HFF-Myc (cell line): ENCODE measurements around the gene PCGF6.

Experiments used
- DNase-seq: peaks from one replicate; pipeline ENCODE4 v3.0.0-alpha.2; 2011; ENCODE audit warnings: low read depth; ENCODE audit errors: extremely low read depth
- H3K4me3 ChIP-seq: replicated peaks from 2 replicates; pipeline ENCODE4 v1.5.1; 2011; ENCODE audit warnings: low read depth, mild to moderate bottlenecking, control low read depth, low read length
- TF ChIP-seq, protein P1 (sequence below): IDR thresholded peaks from 2 replicates; pipeline ENCODE4 v1.5.1; 2012; ENCODE audit warnings: mild to moderate bottlenecking, low read depth, low read length, control low read depth; ENCODE audit errors: missing control alignments

PCGF6 gene

DNA sequence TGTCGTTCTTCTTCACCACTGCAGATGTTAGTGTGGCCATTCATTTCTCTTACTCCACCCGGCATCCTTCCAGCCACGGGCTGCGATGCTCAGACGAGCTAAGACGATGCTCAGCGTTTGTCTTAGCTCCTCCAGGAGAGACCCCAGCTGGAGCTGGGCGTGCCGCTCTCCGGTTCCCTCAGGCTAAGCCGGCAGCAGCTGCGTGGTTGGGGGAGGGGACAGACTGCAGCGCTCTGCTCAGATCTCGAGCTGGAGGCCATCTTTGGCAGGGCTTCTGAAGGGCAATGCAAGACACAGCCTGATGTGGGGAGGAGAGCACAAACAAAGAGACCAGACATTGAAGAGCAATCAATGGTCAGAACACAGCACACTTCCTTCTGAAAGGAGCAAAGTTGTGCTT, 69.2 kb downstream of the PCGF6 start:
- TF ChIP-seq, protein P1, sequence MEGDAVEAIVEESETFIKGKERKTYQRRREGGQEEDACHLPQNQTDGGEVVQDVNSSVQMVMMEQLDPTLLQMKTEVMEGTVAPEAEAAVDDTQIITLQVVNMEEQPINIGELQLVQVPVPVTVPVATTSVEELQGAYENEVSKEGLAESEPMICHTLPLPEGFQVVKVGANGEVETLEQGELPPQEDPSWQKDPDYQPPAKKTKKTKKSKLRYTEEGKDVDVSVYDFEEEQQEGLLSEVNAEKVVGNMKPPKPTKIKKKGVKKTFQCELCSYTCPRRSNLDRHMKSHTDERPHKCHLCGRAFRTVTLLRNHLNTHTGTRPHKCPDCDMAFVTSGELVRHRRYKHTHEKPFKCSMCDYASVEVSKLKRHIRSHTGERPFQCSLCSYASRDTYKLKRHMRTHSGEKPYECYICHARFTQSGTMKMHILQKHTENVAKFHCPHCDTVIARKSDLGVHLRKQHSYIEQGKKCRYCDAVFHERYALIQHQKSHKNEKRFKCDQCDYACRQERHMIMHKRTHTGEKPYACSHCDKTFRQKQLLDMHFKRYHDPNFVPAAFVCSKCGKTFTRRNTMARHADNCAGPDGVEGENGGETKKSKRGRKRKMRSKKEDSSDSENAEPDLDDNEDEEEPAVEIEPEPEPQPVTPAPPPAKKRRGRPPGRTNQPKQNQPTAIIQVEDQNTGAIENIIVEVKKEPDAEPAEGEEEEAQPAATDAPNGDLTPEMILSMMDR = no peak
- no peak for DNase-seq
- no peak overlapping the region for H3K4me3 ChIP-seq

- TF ChIP-seq, protein P1 = no peak
- H3K4me3 ChIP-seq = no peak overlapping the region
These were observed 70.4 kb downstream of the PCGF6 start for GRCh38 chr10:103280506-103280905.

GRCh38 chr10:103280031-103280430, 70.9 kb downstream of the PCGF6 start:
- TF ChIP-seq, protein P1 = no peak
- no peak for DNase-seq
- H3K4me3 ChIP-seq = no peak overlapping the region

More at GRCh38 chr10:103280506-103280905, 70.4 kb downstream of the PCGF6 start:
- no peak for DNase-seq

- no peak overlapping the region for H3K4me3 ChIP-seq
- DNase-seq = no peak
- TF ChIP-seq, protein P1 = no peak
These were observed 72.1 kb downstream of the PCGF6 start for GRCh38 chr10:103278862-103279298.

GRCh38 chr10:103278537-103278823, 72.5 kb downstream of the PCGF6 start:
- DNase-seq = no peak
- no peak overlapping the region for H3K4me3 ChIP-seq
- TF ChIP-seq, protein P1 = no peak

GRCh38 chr10:103277713-103278536, 73.0 kb downstream of the PCGF6 start:
- TF ChIP-seq, protein P1 = no peak
- no peak for DNase-seq
- H3K4me3 ChIP-seq = peak overlapping the region; percentile 41
